HepG2 (cell line): ENCODE results near the gene ARHGAP26. TPM values are rescaled to one million over a fixed set of nuclear protein-coding genes. Genes with fewer than 3 reads are reported as not detected.
A peak's percentile ranks its signal among the peaks of the same experiment; 100 is the strongest.

Experiments
- GFI1 ChIP-seq: sonication (generic); formaldehyde crosslinking; IDR thresholded peaks from 2 replicates; pipeline ENCODE4 v1.5.0; 2020; ENCODE audit warnings: missing genetic modification reagents, mild to moderate bottlenecking, borderline replicate concordance
- HNRNPK ChIP-seq: fragments of 200-400 bp; formaldehyde crosslinking; IDR thresholded peaks from 2 replicates; pipeline ENCODE4 v1.6.1; 2018; ENCODE audit warnings: low read length, low read depth, moderate library complexity, mild to moderate bottlenecking; ENCODE audit not compliant: poor library complexity, severe bottlenecking
- JUND ChIP-seq: sonication (generic); formaldehyde crosslinking; IDR thresholded peaks from 2 replicates; pipeline ENCODE4 v1.8.0; 2022; ENCODE audit warnings: mild to moderate bottlenecking, missing genetic modification reagents
- KDM6A ChIP-seq: IDR thresholded peaks from 2 replicates; pipeline ENCODE4 v1.6.1; 2016; ENCODE audit warnings: low read depth
- ZNF501 ChIP-seq: sonication (generic); formaldehyde crosslinking; IDR thresholded peaks from 2 replicates; pipeline ENCODE4 v1.5.1; 2020; ENCODE audit warnings: mild to moderate bottlenecking, moderate library complexity, missing genetic modification reagents
- ZNF660 ChIP-seq: sonication (generic); formaldehyde crosslinking; IDR thresholded peaks from 2 replicates; pipeline ENCODE4 v1.5.1; 2020; ENCODE audit warnings: mild to moderate bottlenecking, low read depth, missing genetic modification reagents, borderline replicate concordance
- polyA plus RNA-seq, 8 experiments: library from polyadenylated mRNA; depleted of rRNA in 3 of 8; stranded (reverse) in 7 of 8; unstranded in 1 of 8; fragments of >200 nt; fragmentation: Illumina TruSeq in 4 of 8; extraction: Trizol in 4 of 8; gene quantifications; 2 replicates each; pipeline versions ENCODE4 v1.2.1 to v1.2.3, GENCODE V29; 2011 to 2016; ENCODE audit warnings: low read depth in 4 of 8, missing spikeins in 1 of 8, mixed read lengths in 1 of 8; ENCODE audit not compliant: insufficient read depth in 1 of 8
- total RNA-seq, 5 experiments: library from RNA; depleted of rRNA; stranded (reverse); fragments of >200 nt; fragmentation: Illumina TruSeq; extraction: Trizol; gene quantifications; 2 replicates each; pipeline ENCODE4 v1.2.3, GENCODE V29; 2016; ENCODE audit warnings: low read depth in 1 of 5
- TF ChIP-seq, protein P1 (sequence below): sonication (generic); formaldehyde crosslinking; IDR thresholded peaks from 2 replicates; pipeline ENCODE4 v1.4.0; 2020; ENCODE audit warnings: missing genetic modification reagents, borderline replicate concordance
- TF ChIP-seq, protein P2 (sequence below): sonication (generic); formaldehyde crosslinking; IDR thresholded peaks from 2 replicates; pipeline ENCODE4 v1.9.0; 2021; ENCODE audit warnings: missing genetic modification reagents, borderline replicate concordance
- TF ChIP-seq, protein P3 (sequence below): sonication (generic); formaldehyde crosslinking; IDR thresholded peaks from 2 replicates; pipeline ENCODE4 v1.8.1; 2023; ENCODE audit warnings: mild to moderate bottlenecking, missing genetic modification reagents
- TF ChIP-seq, protein P4 (sequence below): sonication (generic); formaldehyde crosslinking; conservative IDR thresholded peaks from 2 replicates; pipeline ENCODE4 v1.8.0; 2022; ENCODE audit warnings: mild to moderate bottlenecking, moderate library complexity, missing genetic modification reagents
- TF ChIP-seq, protein P5 (sequence below): sonication (generic); formaldehyde crosslinking; IDR thresholded peaks from 2 replicates; pipeline ENCODE4 v1.4.0; 2020; ENCODE audit warnings: mild to moderate bottlenecking, low read depth, missing genetic modification reagents

ARHGAP26 gene
- total and polyA plus RNA-seq, 2 of the 13 experiments (the other 11 are each of a cell fraction or from before 2014, with no cell fraction given) = 9.6 to 18.2 TPM

DNA sequence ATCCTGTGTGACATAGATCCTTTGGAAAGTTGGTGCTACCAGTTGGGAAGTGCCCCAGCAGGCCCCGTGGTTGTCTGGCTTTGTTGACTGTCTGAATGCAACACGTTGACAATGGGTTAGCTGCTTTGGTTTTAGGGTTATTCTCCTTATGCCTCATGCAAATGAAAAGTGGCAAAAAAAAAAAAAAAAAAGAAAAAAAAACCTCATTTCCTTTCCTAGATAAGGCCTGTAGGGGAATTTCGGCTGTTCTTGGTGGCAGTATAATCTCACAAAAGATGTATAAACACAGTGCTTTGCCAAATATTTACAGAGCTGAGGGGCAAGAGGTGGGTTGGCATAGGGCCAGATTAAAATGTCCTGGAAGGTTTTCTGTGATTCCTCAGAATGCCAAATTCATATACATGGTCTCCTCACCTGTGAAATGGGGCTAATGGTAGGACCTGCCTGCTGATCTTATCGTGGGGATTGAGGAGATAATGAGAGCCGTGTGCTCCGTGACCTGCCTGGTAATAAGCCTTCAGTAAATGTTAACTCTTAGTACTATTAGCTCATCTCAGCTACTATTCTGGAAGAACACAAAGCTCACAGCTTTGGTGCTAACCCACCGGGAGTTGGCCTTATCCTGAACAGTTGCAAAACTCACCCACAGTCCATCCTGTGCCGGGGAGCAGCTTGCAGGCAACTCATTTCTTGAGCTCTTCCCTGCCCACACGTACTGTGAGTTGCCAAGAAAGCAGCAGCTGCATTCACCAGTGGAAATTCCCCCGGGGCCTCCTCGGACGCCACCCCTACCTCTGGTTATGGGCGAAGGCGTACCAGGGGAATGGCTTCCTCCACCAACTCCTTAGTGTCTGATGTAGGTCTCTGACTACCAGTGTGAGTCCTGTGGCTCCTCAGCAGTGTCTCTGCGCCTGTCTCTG is 413.0 kb downstream of the ARHGAP26 start (continued):
- TF ChIP-seq, protein P1, sequence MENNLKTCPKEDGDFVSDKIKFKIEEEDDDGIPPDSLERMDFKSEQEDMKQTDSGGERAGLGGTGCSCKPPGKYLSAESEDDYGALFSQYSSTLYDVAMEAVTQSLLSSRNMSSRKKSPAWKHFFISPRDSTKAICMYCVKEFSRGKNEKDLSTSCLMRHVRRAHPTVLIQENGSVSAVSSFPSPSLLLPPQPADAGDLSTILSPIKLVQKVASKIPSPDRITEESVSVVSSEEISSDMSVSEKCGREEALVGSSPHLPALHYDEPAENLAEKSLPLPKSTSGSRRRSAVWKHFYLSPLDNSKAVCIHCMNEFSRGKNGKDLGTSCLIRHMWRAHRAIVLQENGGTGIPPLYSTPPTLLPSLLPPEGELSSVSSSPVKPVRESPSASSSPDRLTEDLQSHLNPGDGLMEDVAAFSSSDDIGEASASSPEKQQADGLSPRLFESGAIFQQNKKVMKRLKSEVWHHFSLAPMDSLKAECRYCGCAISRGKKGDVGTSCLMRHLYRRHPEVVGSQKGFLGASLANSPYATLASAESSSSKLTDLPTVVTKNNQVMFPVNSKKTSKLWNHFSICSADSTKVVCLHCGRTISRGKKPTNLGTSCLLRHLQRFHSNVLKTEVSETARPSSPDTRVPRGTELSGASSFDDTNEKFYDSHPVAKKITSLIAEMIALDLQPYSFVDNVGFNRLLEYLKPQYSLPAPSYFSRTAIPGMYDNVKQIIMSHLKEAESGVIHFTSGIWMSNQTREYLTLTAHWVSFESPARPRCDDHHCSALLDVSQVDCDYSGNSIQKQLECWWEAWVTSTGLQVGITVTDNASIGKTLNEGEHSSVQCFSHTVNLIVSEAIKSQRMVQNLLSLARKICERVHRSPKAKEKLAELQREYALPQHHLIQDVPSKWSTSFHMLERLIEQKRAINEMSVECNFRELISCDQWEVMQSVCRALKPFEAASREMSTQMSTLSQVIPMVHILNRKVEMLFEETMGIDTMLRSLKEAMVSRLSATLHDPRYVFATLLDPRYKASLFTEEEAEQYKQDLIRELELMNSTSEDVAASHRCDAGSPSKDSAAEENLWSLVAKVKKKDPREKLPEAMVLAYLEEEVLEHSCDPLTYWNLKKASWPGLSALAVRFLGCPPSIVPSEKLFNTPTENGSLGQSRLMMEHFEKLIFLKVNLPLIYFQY (CRISPR knock-in tag) = no peak
- TF ChIP-seq, protein P2, sequence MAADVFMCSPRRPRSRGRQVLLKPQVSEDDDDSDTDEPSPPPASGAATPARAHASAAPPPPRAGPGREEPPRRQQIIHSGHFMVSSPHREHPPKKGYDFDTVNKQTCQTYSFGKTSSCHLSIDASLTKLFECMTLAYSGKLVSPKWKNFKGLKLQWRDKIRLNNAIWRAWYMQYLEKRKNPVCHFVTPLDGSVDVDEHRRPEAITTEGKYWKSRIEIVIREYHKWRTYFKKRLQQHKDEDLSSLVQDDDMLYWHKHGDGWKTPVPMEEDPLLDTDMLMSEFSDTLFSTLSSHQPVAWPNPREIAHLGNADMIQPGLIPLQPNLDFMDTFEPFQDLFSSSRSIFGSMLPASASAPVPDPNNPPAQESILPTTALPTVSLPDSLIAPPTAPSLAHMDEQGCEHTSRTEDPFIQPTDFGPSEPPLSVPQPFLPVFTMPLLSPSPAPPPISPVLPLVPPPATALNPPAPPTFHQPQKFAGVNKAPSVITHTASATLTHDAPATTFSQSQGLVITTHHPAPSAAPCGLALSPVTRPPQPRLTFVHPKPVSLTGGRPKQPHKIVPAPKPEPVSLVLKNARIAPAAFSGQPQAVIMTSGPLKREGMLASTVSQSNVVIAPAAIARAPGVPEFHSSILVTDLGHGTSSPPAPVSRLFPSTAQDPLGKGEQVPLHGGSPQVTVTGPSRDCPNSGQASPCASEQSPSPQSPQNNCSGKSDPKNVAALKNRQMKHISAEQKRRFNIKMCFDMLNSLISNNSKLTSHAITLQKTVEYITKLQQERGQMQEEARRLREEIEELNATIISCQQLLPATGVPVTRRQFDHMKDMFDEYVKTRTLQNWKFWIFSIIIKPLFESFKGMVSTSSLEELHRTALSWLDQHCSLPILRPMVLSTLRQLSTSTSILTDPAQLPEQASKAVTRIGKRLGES (CRISPR knock-in tag) = no peak
- TF ChIP-seq JUND (CRISPR knock-in tag) (no peak), KDM6A (CRISPR knock-in tag) (no peak), GFI1 (CRISPR knock-in tag) (peak; percentile 71), HNRNPK (no peak), ZNF501 (CRISPR knock-in tag) (peak; percentile 51; the same call in 1 of the 2 replicates), ZNF660 (CRISPR knock-in tag) (no peak)
- TF ChIP-seq, protein P3, sequence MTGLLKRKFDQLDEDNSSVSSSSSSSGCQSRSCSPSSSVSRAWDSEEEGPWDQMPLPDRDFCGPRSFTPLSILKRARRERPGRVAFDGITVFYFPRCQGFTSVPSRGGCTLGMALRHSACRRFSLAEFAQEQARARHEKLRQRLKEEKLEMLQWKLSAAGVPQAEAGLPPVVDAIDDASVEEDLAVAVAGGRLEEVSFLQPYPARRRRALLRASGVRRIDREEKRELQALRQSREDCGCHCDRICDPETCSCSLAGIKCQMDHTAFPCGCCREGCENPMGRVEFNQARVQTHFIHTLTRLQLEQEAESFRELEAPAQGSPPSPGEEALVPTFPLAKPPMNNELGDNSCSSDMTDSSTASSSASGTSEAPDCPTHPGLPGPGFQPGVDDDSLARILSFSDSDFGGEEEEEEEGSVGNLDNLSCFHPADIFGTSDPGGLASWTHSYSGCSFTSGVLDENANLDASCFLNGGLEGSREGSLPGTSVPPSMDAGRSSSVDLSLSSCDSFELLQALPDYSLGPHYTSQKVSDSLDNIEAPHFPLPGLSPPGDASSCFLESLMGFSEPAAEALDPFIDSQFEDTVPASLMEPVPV (CRISPR knock-in tag) = no peak
- TF ChIP-seq, protein P4, sequence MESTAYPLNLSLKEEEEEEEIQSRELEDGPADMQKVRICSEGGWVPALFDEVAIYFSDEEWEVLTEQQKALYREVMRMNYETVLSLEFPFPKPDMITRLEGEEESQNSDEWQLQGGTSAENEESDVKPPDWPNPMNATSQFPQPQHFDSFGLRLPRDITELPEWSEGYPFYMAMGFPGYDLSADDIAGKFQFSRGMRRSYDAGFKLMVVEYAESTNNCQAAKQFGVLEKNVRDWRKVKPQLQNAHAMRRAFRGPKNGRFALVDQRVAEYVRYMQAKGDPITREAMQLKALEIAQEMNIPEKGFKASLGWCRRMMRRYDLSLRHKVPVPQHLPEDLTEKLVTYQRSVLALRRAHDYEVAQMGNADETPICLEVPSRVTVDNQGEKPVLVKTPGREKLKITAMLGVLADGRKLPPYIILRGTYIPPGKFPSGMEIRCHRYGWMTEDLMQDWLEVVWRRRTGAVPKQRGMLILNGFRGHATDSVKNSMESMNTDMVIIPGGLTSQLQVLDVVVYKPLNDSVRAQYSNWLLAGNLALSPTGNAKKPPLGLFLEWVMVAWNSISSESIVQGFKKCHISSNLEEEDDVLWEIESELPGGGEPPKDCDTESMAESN = no peak
- TF ChIP-seq, protein P5, sequence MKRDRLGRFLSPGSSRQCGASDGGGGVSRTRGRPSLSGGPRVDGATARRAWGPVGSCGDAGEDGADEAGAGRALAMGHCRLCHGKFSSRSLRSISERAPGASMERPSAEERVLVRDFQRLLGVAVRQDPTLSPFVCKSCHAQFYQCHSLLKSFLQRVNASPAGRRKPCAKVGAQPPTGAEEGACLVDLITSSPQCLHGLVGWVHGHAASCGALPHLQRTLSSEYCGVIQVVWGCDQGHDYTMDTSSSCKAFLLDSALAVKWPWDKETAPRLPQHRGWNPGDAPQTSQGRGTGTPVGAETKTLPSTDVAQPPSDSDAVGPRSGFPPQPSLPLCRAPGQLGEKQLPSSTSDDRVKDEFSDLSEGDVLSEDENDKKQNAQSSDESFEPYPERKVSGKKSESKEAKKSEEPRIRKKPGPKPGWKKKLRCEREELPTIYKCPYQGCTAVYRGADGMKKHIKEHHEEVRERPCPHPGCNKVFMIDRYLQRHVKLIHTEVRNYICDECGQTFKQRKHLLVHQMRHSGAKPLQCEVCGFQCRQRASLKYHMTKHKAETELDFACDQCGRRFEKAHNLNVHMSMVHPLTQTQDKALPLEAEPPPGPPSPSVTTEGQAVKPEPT (CRISPR knock-in tag) = no peak
